ENCODE results near the gene SH3PXD2A. TPM values are rescaled to one million over a fixed set of nuclear protein-coding genes. Genes with fewer than 3 reads are reported as not detected.
A peak's percentile ranks its signal among the peaks of the same experiment; 100 is the strongest.

Gene SH3PXD2A
- total RNA-seq, 1 experiment from 2014 or later = 13.2 TPM

- Mint-ChIP-seq H3K27ac (ENCODE audit: low read depth, unreplicated experiment) (peak overlapping the region; percentile 75), H3K27me3 (ENCODE audit: insufficient read depth, unreplicated experiment) (no peaks in the 10 kb centered on the region), H3K9me3 (ENCODE audit: unreplicated experiment) (no peaks in the 10 kb centered on the region), H3K4me1 (ENCODE audit: insufficient read depth, unreplicated experiment) (peaks cover 35% of the 10 kb centered on the region), H3K4me3 (ENCODE audit: unreplicated experiment) (no peak overlapping the region), H3K36me3 (ENCODE audit: insufficient read depth, unreplicated experiment) (peaks cover 11% of the 10 kb centered on the region)
- no TSS peak for BruUV-seq (replicated peaks)
- ChIA-PET CTCF (interaction anchor here (1.0 to 1.4 kb wide), 3 partner anchors 9 to 152 kb away, joined by 3 to 5 read pairs (median 4); no protein-coding TSS in a partner anchor), POLR2A (interaction anchor here (1.0 to 4.1 kb wide), 3 partner anchors 9 to 114 kb away, joined by 3 to 55 read pairs (median 4); no protein-coding TSS in a partner anchor)
- intact Hi-C loops (cut with micrococcal nuclease) = no loop called here
- TF ChIP-seq, protein P1, sequence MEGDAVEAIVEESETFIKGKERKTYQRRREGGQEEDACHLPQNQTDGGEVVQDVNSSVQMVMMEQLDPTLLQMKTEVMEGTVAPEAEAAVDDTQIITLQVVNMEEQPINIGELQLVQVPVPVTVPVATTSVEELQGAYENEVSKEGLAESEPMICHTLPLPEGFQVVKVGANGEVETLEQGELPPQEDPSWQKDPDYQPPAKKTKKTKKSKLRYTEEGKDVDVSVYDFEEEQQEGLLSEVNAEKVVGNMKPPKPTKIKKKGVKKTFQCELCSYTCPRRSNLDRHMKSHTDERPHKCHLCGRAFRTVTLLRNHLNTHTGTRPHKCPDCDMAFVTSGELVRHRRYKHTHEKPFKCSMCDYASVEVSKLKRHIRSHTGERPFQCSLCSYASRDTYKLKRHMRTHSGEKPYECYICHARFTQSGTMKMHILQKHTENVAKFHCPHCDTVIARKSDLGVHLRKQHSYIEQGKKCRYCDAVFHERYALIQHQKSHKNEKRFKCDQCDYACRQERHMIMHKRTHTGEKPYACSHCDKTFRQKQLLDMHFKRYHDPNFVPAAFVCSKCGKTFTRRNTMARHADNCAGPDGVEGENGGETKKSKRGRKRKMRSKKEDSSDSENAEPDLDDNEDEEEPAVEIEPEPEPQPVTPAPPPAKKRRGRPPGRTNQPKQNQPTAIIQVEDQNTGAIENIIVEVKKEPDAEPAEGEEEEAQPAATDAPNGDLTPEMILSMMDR (IDR thresholded peaks at IDR 0.05; ENCODE audit: unreplicated experiment) = no peak
- no peak for DNase-seq (ENCODE audit: unreplicated experiment)
These were observed 99.0 kb downstream of the SH3PXD2A start for GRCh38 chr10:103756277-103756869.

DNA sequence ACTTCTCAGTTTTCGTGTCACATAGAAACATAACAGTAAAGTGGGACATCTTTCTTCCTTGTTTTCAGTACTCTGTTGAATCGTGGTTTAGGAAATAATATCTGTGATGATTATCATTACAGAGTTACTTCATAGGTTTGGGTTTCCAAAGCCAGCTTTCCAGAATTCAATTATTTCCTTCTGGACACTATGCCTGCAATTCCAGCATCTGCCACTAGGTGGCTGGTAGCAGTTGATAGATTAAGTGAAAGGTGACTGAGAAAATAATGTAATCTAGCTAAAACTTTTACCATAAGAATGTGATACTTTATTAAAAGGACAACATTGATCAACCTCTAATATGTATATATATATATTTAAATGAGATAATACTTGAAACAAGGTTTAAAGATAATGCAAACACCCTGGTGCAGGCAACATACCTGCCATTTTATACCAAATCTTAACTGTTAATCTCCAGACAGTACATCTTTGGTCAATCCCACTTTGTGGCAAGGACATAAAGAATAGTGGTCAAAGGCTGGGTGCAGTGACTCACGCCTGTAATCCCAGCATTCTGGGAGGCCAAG, 102.6 kb downstream of the SH3PXD2A start:
- peaks cover 25% of the 10 kb centered on the region for H3K4me1 Mint-ChIP-seq (ENCODE audit: insufficient read depth, unreplicated experiment)
- POLR2A ChIA-PET = no interaction called here

GRCh38 chr10:103751667-103752290, 103.6 kb downstream of the SH3PXD2A start:
- Mint-ChIP-seq H3K9me3 (ENCODE audit: unreplicated experiment) (no peaks in the 10 kb centered on the region), H3K27ac (ENCODE audit: low read depth, unreplicated experiment) (no peak overlapping the region), H3K36me3 (ENCODE audit: insufficient read depth, unreplicated experiment) (peaks cover 10% of the 10 kb centered on the region), H3K4me1 (ENCODE audit: insufficient read depth, unreplicated experiment) (peaks cover 25% of the 10 kb centered on the region), H3K27me3 (ENCODE audit: insufficient read depth, unreplicated experiment) (no peaks in the 10 kb centered on the region), H3K4me3 (ENCODE audit: unreplicated experiment) (no peak overlapping the region)
- intact Hi-C loops (cut with micrococcal nuclease) = no loop called here
- ChIA-PET CTCF (interaction anchor here (0.6 to 4.2 kb wide), 15 partner anchors 9 to 314 kb away, joined by 3 to 22 read pairs (median 3); no protein-coding TSS in a partner anchor), POLR2A (no interaction called here)
- TF ChIP-seq, protein P1 (IDR thresholded peaks at IDR 0.05; ENCODE audit: unreplicated experiment) = no peak
- no peak for DNase-seq (ENCODE audit: unreplicated experiment)
- BruUV-seq (replicated peaks) = no TSS peak

More for the DNA sequence above, 102.6 kb downstream of the SH3PXD2A start:
- TF ChIP-seq, protein P1 (IDR thresholded peaks at IDR 0.05; ENCODE audit: unreplicated experiment) = peak; percentile 84
- intact Hi-C loops (cut with micrococcal nuclease) = no loop called here
- Mint-ChIP-seq H3K27ac (ENCODE audit: low read depth, unreplicated experiment) (no peak overlapping the region), H3K9me3 (ENCODE audit: unreplicated experiment) (no peaks in the 10 kb centered on the region), H3K4me3 (ENCODE audit: unreplicated experiment) (no peak overlapping the region), H3K27me3 (ENCODE audit: insufficient read depth, unreplicated experiment) (no peaks in the 10 kb centered on the region), H3K36me3 (ENCODE audit: insufficient read depth, unreplicated experiment) (peaks cover 10% of the 10 kb centered on the region)
- CTCF ChIA-PET = interaction anchor here (0.6 to 4.2 kb wide), 15 partner anchors 13 to 413 kb away, joined by 3 to 22 read pairs (median 3); no protein-coding TSS in a partner anchor
- no TSS peak for BruUV-seq (replicated peaks)
- peak; percentile 46 for DNase-seq (ENCODE audit: unreplicated experiment)

GRCh38 chr10:103750836-103751235, 104.5 kb downstream of the SH3PXD2A start:
- Mint-ChIP-seq H3K27ac (ENCODE audit: low read depth, unreplicated experiment) (no peak overlapping the region), H3K4me3 (ENCODE audit: unreplicated experiment) (no peak overlapping the region), H3K9me3 (ENCODE audit: unreplicated experiment) (no peaks in the 10 kb centered on the region), H3K4me1 (ENCODE audit: insufficient read depth, unreplicated experiment) (peaks cover 28% of the 10 kb centered on the region), H3K27me3 (ENCODE audit: insufficient read depth, unreplicated experiment) (no peaks in the 10 kb centered on the region), H3K36me3 (ENCODE audit: insufficient read depth, unreplicated experiment) (peaks cover 11% of the 10 kb centered on the region)
- CTCF ChIA-PET = interaction anchor here (0.6 to 4.2 kb wide), 5 partner anchors 12 to 198 kb away, joined by 3 to 22 read pairs (median 8); no protein-coding TSS in a partner anchor
- POLR2A ChIA-PET = interaction anchor here (1.0 to 1.6 kb wide), 2 partner anchors 120 to 130 kb away, joined by 3 to 5 read pairs; no protein-coding TSS in a partner anchor
- DNase-seq (ENCODE audit: unreplicated experiment) = no peak
- BruUV-seq (replicated peaks) = no TSS peak
- TF ChIP-seq, protein P1 (IDR thresholded peaks at IDR 0.05; ENCODE audit: unreplicated experiment) = no peak
- intact Hi-C loops (cut with micrococcal nuclease) = no loop called here

Data from MCF 10A (cell line).